DOHH2 (cell line): ENCODE data around the gene PSAT1.

Experiments used
- H3F3A ChIP-seq: fragments of 200-600 bp; sonication (generic), shearing (Covaris generic); 2 replicates; pipeline ENCODE4 v1.6.0; 2016; ENCODE audit warnings: antibody characterized with exemption, mild to moderate bottlenecking; ENCODE audit not compliant: control insufficient read depth, insufficient read depth
- H3K27ac ChIP-seq: fragments of 200-600 bp; sonication (generic); 2 replicates; pipeline ENCODE4 v1.5.1; 2014; ENCODE audit warnings: low read depth, mild to moderate bottlenecking, low read length, moderate library complexity
- H3K27me3 ChIP-seq: fragments of 200-600 bp; sonication (generic); 2 replicates; pipeline ENCODE4 v1.6.1; 2014; ENCODE audit warnings: mild to moderate bottlenecking, low read length, mixed read lengths; ENCODE audit not compliant: control insufficient read depth
- H3K36me3 ChIP-seq: fragments of 200-600 bp; sonication (generic); 2 replicates; pipeline ENCODE4 v1.6.1; 2014; ENCODE audit warnings: mild to moderate bottlenecking, low read length, moderate library complexity, mixed read lengths; ENCODE audit not compliant: control insufficient read depth
- H3K4me1 ChIP-seq: fragments of 200-600 bp; sonication (generic); 2 replicates; pipeline ENCODE4 v1.6.1; 2014; ENCODE audit warnings: mild to moderate bottlenecking, low read length, mixed read lengths; ENCODE audit not compliant: control insufficient read depth
- H3K4me2 ChIP-seq: fragments of 200-600 bp; sonication (generic); 2 replicates; pipeline ENCODE4 v1.6.0; 2014; ENCODE audit warnings: mild to moderate bottlenecking, low read length, moderate library complexity
- H3K4me3 ChIP-seq: fragments of 200-600 bp; sonication (generic); 2 replicates; pipeline ENCODE4 v1.5.1; 2014; ENCODE audit warnings: mild to moderate bottlenecking, low read length, mixed read lengths
- H3K79me2 ChIP-seq: fragments of 200-600 bp; sonication (generic); 2 replicates; pipeline ENCODE4 v1.6.1; 2014; ENCODE audit warnings: mild to moderate bottlenecking, low read length, mixed read lengths; ENCODE audit not compliant: control insufficient read depth
- H3K9me2 ChIP-seq: fragments of 200-600 bp; sonication (generic); replicated peaks from 2 replicates; pipeline ENCODE4 v1.6.1; 2014; ENCODE audit warnings: mild to moderate bottlenecking, low read length, mixed read lengths; ENCODE audit not compliant: control insufficient read depth
- H3K9me3 ChIP-seq: fragments of 200-600 bp; sonication (generic); 2 replicates; pipeline ENCODE4 v1.6.1; 2014; ENCODE audit warnings: antibody characterized with exemption, low read length, mixed read lengths; ENCODE audit not compliant: control insufficient read depth, insufficient read depth
- H4K20me1 ChIP-seq: fragments of 200-600 bp; sonication (generic); 2 replicates; pipeline ENCODE4 v1.6.0; 2014; ENCODE audit warnings: low read depth, mild to moderate bottlenecking, antibody characterized with exemption, low read length, moderate library complexity; ENCODE audit not compliant: control insufficient read depth, insufficient read depth
- EZH2phosphoT487 ChIP-seq: fragments of 200-600 bp; sonication (generic); IDR thresholded peaks from 2 replicates; pipeline ENCODE4 v1.6.1; 2017; ENCODE audit warnings: borderline replicate concordance, mild to moderate bottlenecking, antibody characterized with exemption, low read length, moderate library complexity, mixed read lengths
- TF ChIP-seq, protein P1 (sequence below): fragments of 200-600 bp; sonication (generic); IDR thresholded peaks from one replicate; pipeline ENCODE4 v1.5.1; 2014; ENCODE audit warnings: antibody characterized with exemption, mild to moderate bottlenecking, low read depth, low read length; ENCODE audit not compliant: poor library complexity, severe bottlenecking

PSAT1 gene

GRCh38 chr9:78357165-78357873 is 60.4 kb downstream of the PSAT1 start:
- no peak for TF ChIP-seq EZH2phosphoT487
- TF ChIP-seq, protein P1, sequence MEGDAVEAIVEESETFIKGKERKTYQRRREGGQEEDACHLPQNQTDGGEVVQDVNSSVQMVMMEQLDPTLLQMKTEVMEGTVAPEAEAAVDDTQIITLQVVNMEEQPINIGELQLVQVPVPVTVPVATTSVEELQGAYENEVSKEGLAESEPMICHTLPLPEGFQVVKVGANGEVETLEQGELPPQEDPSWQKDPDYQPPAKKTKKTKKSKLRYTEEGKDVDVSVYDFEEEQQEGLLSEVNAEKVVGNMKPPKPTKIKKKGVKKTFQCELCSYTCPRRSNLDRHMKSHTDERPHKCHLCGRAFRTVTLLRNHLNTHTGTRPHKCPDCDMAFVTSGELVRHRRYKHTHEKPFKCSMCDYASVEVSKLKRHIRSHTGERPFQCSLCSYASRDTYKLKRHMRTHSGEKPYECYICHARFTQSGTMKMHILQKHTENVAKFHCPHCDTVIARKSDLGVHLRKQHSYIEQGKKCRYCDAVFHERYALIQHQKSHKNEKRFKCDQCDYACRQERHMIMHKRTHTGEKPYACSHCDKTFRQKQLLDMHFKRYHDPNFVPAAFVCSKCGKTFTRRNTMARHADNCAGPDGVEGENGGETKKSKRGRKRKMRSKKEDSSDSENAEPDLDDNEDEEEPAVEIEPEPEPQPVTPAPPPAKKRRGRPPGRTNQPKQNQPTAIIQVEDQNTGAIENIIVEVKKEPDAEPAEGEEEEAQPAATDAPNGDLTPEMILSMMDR = no peak
- no peak overlapping the region for H3K27ac ChIP-seq
- H3K4me2 ChIP-seq = no peak overlapping the region
- no peaks in the 10 kb centered on the region for H3K9me3 ChIP-seq
- H3K4me3 ChIP-seq = no peak overlapping the region
- H4K20me1 ChIP-seq = no peaks in the 10 kb centered on the region
- H3F3A ChIP-seq = no peaks in the 10 kb centered on the region
- H3K9me2 ChIP-seq = no peaks in the 10 kb centered on the region
- no peaks in the 10 kb centered on the region for H3K36me3 ChIP-seq
- no peaks in the 10 kb centered on the region for H3K4me1 ChIP-seq
- H3K27me3 ChIP-seq = peaks cover 2% of the 10 kb centered on the region; the same call in 1 of the 2 replicates
- no peaks in the 10 kb centered on the region for H3K79me2 ChIP-seq

GRCh38 chr9:78358329-78359051 is 61.6 kb downstream of the PSAT1 start:
- Histone ChIP-seq H3F3A (no peaks in the 10 kb centered on the region), H3K9me2 (no peaks in the 10 kb centered on the region), H3K36me3 (no peaks in the 10 kb centered on the region), H3K79me2 (no peaks in the 10 kb centered on the region), H3K4me2 (no peak overlapping the region), H3K4me1 (no peaks in the 10 kb centered on the region), H4K20me1 (no peaks in the 10 kb centered on the region), H3K27me3 (peaks cover 2% of the 10 kb centered on the region; the same call in 1 of the 2 replicates), H3K27ac (no peak overlapping the region), H3K4me3 (no peak overlapping the region), H3K9me3 (no peaks in the 10 kb centered on the region)
- TF ChIP-seq, protein P1 = no peak
- no peak for TF ChIP-seq EZH2phosphoT487

GRCh38 chr9:78363221-78363620 is 66.3 kb downstream of the PSAT1 start:
- no peaks in the 10 kb centered on the region for H3F3A ChIP-seq
- no peaks in the 10 kb centered on the region for H3K79me2 ChIP-seq
- H3K27ac ChIP-seq = no peak overlapping the region
- peaks cover 5% of the 10 kb centered on the region for H3K27me3 ChIP-seq
- H3K9me3 ChIP-seq = no peaks in the 10 kb centered on the region
- H3K4me3 ChIP-seq = no peak overlapping the region
- no peaks in the 10 kb centered on the region for H4K20me1 ChIP-seq
- no peaks in the 10 kb centered on the region for H3K9me2 ChIP-seq
- no peak overlapping the region for H3K4me2 ChIP-seq
- H3K36me3 ChIP-seq = no peaks in the 10 kb centered on the region
- TF ChIP-seq, protein P1 = no peak
- TF ChIP-seq EZH2phosphoT487 = no peak
- H3K4me1 ChIP-seq = no peaks in the 10 kb centered on the region
